HL-60 (cell line): ENCODE measurements around the gene CORO1C.

ENCODE experiments used
- GABPA ChIP-seq: IDR thresholded peaks from 2 replicates; pipeline ENCODE4 v1.6.1; 2012; ENCODE audit warnings: low read depth
- POLR2AphosphoS5 ChIP-seq: IDR thresholded peaks from 2 replicates; pipeline ENCODE4 v1.6.1; 2012; ENCODE audit warnings: low read depth
- TF ChIP-seq, protein P1 (sequence below): IDR thresholded peaks from one replicate; pipeline ENCODE4 v1.5.1; 2011; ENCODE audit warnings: low read length, control low read depth, inconsistent platforms; ENCODE audit not compliant: insufficient read depth

DNA sequence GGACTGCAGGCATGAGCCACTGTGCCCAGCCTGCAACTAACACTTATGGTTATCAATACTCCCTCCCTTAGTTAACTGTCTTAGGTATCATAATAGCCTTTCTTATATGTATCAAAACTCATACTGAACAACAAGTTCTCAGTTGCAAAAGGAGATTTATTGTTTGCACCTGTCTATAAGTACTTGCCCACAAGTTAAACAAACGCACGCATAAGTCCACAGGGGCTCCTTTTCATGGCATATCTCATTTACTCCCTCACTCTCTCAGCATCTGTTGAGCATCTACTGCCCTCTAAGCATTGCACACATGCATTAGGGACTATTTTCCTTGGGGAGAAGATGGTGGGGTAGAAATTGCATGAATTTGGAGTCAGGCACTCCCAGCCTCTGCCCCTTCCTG, 46.7 kb upstream of the CORO1C start:
- TF ChIP-seq, protein P1, sequence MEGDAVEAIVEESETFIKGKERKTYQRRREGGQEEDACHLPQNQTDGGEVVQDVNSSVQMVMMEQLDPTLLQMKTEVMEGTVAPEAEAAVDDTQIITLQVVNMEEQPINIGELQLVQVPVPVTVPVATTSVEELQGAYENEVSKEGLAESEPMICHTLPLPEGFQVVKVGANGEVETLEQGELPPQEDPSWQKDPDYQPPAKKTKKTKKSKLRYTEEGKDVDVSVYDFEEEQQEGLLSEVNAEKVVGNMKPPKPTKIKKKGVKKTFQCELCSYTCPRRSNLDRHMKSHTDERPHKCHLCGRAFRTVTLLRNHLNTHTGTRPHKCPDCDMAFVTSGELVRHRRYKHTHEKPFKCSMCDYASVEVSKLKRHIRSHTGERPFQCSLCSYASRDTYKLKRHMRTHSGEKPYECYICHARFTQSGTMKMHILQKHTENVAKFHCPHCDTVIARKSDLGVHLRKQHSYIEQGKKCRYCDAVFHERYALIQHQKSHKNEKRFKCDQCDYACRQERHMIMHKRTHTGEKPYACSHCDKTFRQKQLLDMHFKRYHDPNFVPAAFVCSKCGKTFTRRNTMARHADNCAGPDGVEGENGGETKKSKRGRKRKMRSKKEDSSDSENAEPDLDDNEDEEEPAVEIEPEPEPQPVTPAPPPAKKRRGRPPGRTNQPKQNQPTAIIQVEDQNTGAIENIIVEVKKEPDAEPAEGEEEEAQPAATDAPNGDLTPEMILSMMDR = no peak
- TF ChIP-seq POLR2AphosphoS5 (no peak), GABPA (no peak)
